Iris pigment epithelial cell (primary cell): ENCODE measurements around the gene TICRR.

ENCODE experiments used
- DNase-seq: peaks from one replicate; pipeline ENCODE4 v3.0.0-alpha.2; 2011; ENCODE audit warnings: low read depth

Gene TICRR

GRCh38 chr15:89654301-89654761 is 79.1 kb downstream of the TICRR start:
- peak; percentile 58 for DNase-seq

- DNase-seq = peak; percentile 49
Observed at GRCh38 chr15:89654847-89655805, 79.9 kb downstream of the TICRR start, which contains the start of gene KIF7. Gene KIF7, minus strand, starts transcription at chr15:89655467. Its CDS starts 2,537 bp downstream, at chr15:89652930.

GRCh38 chr15:89656116-89656815 is 81.0 kb downstream of the TICRR start:
- no peak for DNase-seq

- no peak for DNase-seq
Observed at GRCh38 chr15:89657686-89658200, 82.5 kb downstream of the TICRR start.

DNA sequence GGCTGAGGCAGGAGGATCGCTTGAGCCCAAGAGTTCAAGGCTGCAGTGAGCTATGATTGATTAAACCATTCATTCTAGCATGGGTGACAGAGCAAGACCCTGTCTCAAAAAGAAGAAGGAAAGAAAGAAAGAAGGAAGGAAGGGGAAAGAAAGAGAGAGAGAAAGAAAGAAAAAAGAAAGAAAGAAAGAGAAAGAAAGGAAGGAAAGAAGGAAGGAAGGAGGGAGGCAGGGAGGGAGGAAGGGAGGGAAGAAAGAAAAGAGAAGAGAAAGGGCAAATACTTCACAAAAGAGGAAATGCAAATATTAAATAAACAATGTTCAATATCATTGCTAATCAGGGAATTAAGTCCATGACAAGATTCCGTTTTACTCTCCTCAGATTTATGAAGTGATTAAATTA is 84.0 kb downstream of the TICRR start:
- no peak for DNase-seq

DNA sequence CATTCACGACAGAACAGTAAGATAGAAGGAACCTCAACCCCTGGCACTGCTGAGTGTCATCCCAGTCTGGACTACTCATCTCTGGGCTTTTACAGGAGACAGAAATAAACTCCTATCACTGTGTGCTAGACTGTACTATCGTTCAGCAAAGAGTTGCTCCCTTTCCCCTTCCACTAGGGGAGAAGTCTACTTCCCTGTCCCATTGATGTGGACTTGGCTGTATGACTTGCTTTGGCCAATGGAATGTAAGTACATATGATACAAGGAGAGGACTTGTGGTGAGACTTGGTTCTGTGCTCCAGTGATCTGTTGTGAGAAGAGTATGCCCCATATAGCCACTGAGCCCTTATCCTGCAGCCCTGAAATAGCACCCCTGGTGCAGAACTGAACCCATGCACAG is 85.3 kb downstream of the TICRR start:
- no peak for DNase-seq

GRCh38 chr15:89662893-89663626 is 87.8 kb downstream of the TICRR start:
- peak; percentile 93 for DNase-seq

DNA sequence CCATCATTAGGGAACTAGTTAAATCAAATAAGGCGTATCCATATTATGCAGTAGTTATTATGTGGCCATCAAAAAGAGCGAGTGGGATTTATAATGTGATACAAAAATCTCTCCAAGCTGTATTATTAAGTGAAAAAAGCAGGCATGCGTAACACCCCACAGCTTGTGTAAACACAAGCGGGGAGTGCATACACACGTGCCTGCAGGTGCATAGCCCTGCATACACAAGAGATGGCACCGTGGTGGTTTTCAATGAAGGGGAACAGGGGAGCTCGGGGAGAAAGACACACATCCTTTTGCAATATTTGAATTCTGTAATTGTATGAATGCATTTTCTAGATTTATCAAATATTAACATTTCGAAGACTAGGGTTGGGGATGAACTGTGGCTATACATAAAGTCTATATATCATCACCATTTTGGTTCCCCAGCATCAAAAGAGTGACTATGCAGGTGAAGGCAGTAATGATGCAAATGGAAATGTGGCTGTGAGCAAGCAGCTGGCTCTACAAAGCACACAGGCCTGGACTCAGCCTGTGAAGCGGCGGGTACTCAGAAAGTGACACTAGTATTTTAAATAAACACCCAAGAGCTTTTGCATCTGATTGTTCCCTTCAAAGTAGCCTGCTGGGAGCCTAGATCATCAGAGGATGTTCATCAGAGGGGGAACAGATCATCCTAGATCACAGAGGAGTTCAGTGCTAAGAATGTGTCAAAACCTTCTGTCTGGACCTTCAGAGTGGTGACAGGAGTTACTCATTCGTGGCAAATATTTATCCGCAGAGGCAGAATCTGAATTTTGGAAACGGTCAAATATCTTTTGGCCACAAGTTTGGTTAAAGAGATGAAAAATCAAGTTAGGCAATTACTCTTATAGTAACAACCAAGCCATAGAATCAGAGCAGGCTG is 89.4 kb downstream of the TICRR start:
- no peak for DNase-seq

DNA sequence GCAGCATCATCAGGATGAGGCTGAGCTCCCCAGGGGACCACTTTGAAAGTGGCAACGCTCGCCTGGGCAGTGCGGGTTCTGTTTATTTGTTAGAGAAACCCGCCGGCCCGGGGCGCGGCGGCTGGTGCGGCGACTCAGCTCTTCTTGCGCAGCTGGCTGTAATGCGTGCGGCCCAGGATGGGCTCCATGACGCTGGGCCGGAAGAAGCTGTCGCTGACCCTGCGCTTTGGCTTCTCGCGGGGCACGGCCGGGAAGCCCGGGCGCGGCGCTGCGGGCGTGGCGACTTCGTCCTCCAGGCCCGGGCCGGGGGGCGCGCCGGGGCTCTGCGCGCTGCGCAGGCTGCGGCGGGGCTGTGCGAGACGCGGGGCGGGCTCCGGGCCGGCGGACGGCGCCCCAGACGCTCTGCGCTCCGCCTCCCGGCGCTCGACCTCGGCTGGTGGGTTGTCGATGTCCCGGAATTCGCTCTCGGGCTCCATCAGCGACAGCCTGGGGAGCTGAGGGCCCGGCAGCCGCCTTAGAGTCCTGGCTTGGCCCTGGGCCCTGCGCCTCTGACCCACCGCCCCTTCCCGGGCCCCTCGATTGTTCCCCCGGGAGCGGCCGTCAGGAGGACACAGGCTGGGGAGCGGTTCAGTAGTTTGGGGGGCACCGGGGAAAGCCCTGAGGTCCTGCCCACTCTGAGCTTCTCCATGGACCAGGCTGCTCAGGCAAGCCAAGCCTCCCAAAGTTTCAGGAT is 90.3 kb downstream of the TICRR start:
- peak; percentile 57 for DNase-seq

DNA sequence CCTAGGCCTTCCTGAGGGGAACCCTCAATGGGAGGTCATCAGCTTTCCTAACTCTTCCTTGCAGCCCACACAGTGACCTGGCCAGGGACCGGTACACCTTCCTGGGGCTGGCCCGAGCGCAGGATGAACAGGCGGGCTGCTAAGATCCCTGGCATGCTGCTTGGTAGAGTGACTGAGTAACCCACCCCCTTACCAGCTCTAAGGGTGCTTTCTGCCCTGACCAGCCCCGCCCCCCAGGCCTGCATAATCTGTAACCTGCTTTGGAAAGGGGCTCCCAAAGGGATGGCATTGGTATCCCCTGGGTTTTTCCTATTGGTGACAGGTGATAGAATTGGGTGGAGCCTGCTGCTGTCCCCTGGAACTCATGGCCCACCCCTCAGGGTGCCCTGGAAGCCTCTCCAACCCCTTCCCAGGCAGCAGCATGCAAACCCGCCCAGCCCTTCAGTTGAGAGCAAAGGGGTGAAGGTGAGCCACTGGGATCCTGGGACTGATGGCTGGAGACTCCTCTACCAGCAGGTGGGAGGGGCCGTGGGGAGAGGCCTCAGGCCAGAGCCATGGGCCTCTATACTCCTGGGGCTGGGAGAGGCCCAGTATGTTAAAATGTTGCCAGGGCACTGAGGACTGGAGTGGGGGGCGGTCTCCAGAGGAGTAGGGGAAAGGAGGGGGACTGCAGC is 91.1 kb downstream of the TICRR start:
- no peak for DNase-seq

DNA sequence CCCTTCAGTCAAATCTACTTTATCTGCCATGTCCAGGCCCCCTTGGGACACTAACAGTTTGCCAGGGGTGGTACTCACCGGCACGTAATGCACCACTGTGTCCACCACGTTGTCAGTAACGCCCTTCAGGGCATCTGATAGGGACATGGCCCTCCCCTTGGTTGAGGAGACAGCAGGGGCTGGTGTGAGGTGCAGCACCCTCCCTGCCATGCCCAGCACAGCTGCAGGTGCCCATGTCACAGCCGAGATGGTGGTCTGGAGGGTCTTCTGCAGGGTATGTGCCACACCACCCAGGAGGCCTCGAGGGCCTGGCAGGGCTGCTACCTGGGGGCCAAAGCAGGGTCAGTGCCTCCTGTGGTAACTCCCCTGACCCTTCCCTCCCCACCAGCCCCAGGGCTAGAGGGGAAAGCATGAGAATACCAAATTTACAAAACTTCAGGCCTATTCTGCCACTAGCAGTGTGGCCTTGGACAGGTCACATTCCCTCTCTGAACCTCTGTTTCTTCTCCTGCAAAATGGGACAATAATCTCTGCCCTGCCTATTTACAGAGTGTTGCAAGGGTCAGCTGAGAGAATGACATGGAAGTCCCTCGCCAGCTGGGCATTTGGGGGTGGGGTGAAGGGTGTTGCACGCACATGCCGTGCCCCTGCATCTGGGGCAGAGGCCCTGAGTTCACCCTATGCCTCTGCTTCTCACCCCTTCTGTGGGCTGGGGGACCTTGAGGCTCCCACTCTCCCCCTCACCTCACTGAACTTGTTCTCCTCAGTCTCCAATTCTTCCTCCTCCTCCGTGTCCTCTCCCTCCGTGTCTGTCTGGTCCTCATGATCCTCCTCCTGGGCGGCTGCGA is 91.8 kb downstream of the TICRR start:
- no peak for DNase-seq

GRCh38 chr15:89667706-89667960 is 92.4 kb downstream of the TICRR start:
- DNase-seq = no peak

DNA sequence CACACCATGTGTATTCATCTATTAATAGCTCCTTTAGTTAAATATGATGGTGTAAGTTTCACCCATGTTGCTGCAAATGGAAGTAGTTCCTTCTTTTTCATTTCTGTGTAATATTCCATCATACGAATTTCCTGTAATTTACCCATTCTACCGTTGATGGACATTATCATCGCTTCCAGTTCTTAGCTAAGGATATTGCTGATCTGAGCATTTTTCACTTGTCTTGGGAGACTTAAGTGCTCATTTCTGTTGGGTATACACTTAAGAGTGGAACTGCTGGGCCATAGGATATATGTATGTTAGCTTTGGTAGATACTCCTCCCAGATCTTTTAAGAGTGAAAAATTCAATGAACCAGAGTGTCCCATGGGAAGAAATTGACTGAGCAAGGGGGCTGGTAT is 92.9 kb downstream of the TICRR start:
- no peak for DNase-seq

GRCh38 chr15:89669309-89669865 is 94.1 kb downstream of the TICRR start:
- no peak for DNase-seq

DNA sequence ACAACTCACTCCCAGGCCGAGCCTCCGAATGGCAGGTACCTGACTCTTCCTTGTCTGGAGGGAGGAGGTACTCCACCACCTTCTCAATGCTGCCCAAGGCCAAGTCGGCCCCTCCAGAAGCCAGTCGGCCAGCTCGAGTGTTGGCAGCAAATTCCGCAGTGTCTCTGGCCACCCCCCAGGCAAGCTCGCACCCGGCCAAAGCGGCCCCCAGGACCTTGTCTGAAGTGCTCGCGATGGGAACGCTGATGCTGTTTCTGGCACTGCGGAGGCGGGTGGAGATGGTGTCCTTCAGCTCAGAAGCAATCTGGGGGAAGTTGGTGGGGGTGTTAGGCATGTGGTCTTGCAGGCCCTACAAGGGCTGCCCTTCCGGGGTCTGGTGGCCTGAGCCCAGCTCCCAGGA is 94.7 kb downstream of the TICRR start:
- no peak for DNase-seq

GRCh38 chr15:89670971-89671560 is 95.8 kb downstream of the TICRR start:
- no peak for DNase-seq

DNA sequence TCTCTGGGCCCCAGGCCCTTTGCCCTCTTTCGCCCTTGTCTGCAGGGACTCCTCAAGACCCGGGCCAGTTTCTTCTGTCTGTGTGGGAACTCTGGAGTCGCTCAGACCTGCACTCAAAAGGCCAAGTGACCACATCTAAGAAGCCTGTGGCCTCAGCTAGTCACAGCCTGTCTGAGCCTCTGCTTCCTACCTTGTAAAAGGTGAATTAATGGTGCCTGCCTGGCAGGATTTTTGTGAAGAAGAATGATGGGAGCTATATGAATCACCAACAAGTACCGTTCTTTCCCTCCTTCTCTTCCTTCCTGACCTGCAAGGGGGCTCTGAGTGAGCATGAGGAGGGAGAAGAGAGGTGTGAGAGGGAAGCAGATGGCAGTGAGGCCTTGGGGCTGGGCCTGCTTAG is 96.4 kb downstream of the TICRR start:
- DNase-seq = no peak
